Measurements from ENCODE around the gene COX6B2.

The COX6B2 gene

GRCh38 chr19:55321466-55322137, 32.9 kb downstream of the COX6B2 start:
- no peak for DNase-seq (ENCODE audit: low read depth, low spot score)
- no peak overlapping the region for H3K4me3 ChIP-seq (ENCODE audit: low read length)

DNA sequence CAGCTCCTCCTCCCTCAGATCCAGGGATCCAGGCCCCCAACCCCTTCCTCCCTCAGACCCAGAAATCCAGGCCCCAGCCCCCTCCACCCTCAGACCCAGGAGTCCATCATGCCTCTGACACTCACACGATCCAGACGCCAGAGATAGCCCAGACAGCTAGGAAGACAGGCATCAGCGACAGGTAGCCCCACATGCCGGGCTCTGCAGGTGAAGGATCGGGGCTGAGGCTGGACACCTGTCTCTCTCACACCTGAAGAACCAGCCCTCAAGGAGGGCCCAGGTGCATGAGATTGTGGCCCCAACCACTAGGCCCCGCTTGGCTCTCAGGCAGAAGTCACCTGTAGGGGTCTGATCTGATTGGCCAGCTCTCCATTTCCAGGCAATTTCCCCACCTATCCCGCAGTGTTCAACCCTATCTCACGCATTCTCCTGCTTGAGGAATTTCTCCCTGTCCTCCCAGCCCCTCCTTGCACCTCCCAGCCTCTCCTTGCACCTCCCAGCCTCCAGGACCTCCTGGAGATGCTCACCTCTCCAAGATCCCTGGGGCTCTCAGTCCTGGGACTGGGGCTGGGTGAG, 33.6 kb downstream of the COX6B2 start:
- no peak for DNase-seq (ENCODE audit: low read depth, low spot score)
- no peak overlapping the region for H3K4me3 ChIP-seq (ENCODE audit: low read length)

- no peak for DNase-seq (ENCODE audit: low read depth, low spot score)
- H3K4me3 ChIP-seq (ENCODE audit: low read length), result no peak overlapping the region
Observed at GRCh38 chr19:55319785-55320184, 34.7 kb downstream of the COX6B2 start.

DNA sequence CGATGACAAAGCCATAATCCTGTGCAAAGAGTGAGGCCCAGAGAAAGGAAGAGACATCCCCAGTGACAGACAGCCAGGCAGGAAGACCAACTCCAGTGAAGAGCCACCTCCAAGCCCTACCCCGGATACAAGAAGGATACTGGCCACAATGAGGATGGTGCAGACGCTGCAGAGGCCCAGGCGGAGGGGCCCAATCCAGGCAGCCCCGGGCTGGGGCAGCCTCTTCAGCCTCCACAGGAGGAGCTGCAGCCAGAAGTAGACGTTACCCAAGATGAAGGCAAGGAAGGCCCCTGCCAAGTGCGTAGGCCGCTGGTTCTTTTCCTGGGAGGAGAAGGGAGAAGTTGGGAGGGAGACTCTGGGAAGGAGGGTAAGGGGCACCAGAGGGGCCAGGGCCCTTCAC, 37.9 kb downstream of the COX6B2 start:
- no peak for DNase-seq (ENCODE audit: low read depth, low spot score)
- H3K4me3 ChIP-seq (ENCODE audit: low read length), result no peak overlapping the region

- no peak overlapping the region for H3K4me3 ChIP-seq (ENCODE audit: low read length)
- DNase-seq (ENCODE audit: low read depth, low spot score), result no peak
Observed at GRCh38 chr19:55315956-55316525, 38.5 kb downstream of the COX6B2 start.

DNA sequence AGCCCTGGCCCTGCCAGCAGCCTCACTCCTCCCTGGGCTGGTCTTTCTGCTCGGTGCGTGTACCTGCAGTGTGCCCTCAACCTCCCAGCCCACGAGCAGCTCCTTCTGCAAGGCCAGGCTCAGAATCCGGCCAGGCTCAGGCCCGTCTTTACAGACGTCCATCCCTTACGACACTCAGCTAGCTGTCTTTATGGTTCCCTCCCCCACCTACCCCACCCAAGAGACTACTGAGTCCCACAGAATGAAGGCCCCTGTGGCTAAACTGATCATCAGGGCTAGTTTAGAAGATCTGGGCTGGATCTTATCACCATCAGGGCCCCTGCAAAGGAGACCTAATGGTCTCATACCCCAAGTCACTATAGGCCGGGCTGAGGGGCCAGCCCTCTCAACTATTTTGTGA, 40.1 kb downstream of the COX6B2 start:
- DNase-seq (ENCODE audit: low read depth, low spot score), result no peak
- no peak overlapping the region for H3K4me3 ChIP-seq (ENCODE audit: low read length)

DNA sequence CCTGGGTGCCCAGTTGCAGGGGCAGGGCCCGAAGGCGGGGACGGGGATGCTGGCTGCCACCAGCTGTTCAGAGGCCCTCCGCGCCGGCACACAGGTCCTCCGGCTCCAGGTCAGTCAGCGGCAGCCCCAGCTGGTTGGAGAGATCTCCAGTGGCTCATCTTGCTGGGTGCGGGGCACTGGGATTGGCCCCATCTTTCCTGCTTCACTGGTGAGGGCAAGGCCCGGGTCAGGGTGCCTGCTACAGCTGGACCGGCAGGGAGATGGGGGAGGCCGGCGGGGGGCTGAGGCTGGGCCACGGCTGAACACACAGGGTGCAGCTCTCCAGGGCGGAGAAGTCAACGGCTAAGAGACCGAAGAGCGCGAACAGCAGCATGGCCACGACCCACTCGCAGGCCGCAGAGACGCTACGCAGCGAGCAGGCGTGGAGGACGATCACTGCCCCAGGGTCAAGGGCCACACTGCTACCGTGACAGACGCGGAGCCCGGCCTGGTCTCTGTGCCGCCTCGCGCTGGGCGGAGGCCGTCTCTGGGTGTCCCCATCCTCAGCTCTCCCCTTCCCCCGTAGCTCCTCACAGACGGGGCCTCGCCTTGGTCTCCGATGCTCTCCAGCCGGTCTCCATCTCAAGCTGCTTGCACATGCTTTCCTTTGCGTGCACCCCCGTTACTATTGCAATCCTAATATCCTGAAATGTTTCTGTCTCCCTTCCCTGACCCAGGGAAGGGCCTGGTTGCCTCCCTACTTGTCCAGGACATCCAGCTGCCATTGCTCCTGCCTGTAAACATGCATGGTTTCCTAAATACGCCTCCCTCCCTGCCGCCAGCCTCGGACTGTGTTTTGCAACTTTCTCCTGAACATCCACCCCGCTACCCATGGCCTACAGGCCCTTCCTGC, 41.7 kb downstream of the COX6B2 start:
- no peak for DNase-seq (ENCODE audit: low read depth, low spot score)
- no peak overlapping the region for H3K4me3 ChIP-seq (ENCODE audit: low read length)

DNA sequence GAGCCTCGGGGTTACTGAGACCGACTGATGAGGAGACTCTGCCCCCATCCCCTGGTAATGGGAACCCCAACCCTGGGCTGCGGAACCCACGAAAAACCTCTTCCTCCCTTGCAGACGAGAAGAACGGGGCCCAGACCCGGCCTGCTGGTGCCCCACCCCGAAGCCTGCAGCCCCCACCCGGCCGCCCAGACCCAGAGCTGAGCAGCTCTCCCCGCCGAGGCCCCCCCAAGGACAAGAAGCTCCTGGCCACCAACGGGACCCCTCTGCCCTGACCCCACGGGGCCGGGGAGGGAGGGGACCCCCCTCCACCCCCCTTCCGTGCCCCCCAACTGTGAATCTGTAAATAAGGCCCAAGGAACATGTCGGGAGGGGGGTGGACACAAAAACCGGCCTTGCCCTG, 42.7 kb downstream of the COX6B2 start:
- DNase-seq (ENCODE audit: low read depth, low spot score), result no peak
- no peak overlapping the region for H3K4me3 ChIP-seq (ENCODE audit: low read length)

- no peak for DNase-seq (ENCODE audit: low read depth, low spot score)
- no peak overlapping the region for H3K4me3 ChIP-seq (ENCODE audit: low read length)
Observed at GRCh38 chr19:55311397-55311796, 43.1 kb downstream of the COX6B2 start.

DNA sequence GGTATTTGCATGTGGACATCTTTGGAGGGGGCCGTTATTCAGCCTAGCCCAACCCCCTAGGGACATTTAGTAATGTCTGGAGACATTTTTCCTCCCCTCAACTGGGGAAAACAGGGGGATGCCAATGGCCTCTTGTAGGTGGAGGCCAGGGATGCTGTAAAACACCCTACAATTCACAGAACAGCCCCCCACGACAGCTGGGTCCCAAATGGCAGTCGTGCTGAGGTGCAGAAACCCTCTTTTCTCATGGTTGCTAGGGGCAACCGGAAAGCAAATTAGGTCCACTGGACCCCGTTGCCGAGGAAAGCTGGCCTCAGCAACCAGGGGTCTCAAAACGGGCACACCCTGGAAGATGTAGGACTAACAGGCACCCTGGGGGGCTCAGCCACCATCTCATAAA, 44.0 kb downstream of the COX6B2 start:
- no peak for DNase-seq (ENCODE audit: low read depth, low spot score)
- no peak overlapping the region for H3K4me3 ChIP-seq (ENCODE audit: low read length)

GRCh38 chr19:55309448-55309847, 45.1 kb downstream of the COX6B2 start:
- no peak overlapping the region for H3K4me3 ChIP-seq (ENCODE audit: low read length)

GRCh38 chr19:55308281-55308680, 46.2 kb downstream of the COX6B2 start:
- H3K4me3 ChIP-seq (ENCODE audit: low read length), result no peak overlapping the region
- no peak for DNase-seq (ENCODE audit: low read depth, low spot score)

More at GRCh38 chr19:55309448-55309847, 45.1 kb downstream of the COX6B2 start:
- no peak for DNase-seq (ENCODE audit: low read depth, low spot score)

DNA sequence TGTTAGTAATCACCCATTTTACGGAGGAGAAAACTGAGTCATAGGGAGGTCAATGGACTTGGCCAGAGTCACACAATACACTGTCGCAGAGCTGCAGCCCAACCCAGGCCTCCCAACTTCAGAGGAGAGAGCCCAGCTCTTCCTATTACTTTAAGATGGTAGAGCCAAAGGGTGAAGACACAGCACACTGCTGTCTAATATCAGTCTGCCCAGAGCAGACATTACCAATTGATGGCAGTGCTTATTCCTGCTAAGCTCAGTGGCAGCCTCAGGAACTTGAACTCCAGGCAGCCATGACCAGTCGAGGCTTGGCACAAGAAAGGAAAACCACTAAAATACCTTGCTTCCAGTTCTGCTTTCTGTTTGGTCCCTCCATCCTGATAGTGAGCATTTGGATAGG, 47.8 kb downstream of the COX6B2 start:
- no peak for DNase-seq (ENCODE audit: low read depth, low spot score)
- H3K4me3 ChIP-seq (ENCODE audit: low read length), result no peak overlapping the region

DNA sequence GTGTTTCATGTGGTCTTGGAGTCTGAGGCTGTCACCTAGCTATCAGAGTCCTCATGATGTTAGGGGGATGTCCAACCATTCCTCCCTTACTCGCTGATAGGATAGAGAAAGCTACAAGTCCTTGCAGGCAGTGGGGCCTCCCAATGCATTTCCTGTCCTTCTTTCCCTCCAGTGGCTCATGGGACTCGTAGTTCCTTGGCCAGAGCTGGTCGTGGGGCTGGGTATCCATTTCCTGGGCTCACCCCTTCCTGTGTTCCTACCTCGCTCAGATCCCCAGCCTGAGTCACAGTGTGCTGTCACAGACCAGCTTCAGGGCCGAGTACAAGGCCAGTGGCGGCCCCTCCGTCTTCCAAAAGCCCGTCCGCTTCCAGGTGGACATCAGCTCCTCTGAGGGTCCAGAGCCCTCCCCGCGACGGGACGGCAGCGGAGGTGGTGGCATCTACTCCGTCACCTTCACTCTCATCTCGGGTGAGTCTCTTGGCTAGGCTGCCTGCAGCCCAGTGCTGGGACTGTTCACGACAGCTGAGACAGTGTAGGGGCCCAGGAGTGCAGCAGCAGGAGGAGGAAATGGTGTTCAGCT, 48.4 kb downstream of the COX6B2 start:
- no peak overlapping the region for H3K4me3 ChIP-seq (ENCODE audit: low read length)
- DNase-seq (ENCODE audit: low read depth, low spot score), result no peak

DNA sequence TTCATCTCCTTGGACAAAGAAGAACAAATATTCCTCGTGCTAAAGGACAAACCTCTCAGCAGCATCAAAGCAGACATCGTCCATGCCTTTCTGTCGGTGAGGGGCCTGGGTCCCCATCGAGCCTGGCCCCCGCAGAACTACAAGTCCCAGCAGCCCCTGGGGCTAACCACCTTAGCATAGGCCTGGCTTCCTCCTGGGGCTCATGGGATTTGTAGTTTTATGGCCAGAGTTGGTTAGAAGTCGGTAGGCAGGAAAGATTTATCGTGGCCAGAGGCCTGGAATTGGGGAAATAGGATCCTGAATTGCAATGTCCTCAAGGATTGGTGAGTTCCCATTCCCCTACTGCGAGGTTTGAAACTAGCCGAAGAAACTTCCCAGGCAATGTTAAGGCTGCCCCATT, 49.0 kb downstream of the COX6B2 start:
- peak; percentile 34 for DNase-seq (ENCODE audit: low read depth, low spot score)
- H3K4me3 ChIP-seq (ENCODE audit: low read length), result no peak overlapping the region

DNA sequence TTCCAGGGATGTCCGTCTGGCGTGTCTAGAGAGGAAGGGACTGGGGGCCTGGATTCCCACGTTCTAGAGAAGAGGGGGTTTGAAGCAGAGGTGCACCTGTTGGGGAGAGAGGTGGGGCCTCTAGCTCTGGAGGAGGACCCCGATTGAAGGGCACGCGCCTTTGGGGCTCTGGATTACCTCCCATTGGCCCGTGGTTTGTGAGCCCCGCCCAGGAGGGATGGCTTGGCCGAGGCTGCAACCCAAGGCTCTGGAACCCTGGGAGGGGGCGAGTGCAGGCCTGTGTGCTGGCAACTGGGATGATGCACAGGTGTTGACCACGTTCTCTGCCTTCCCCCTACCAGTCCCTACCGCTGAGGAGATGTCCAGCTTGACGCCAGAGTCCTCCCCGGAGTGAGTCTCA, 49.5 kb downstream of the COX6B2 start:
- no peak overlapping the region for H3K4me3 ChIP-seq (ENCODE audit: low read length)
- no peak for DNase-seq (ENCODE audit: low read depth, low spot score)

GRCh38 chr19:55304279-55304978, 50.1 kb downstream of the COX6B2 start:
- DNase-seq (ENCODE audit: low read depth, low spot score), result no peak
- H3K4me3 ChIP-seq (ENCODE audit: low read length), result no peak overlapping the region

DNA sequence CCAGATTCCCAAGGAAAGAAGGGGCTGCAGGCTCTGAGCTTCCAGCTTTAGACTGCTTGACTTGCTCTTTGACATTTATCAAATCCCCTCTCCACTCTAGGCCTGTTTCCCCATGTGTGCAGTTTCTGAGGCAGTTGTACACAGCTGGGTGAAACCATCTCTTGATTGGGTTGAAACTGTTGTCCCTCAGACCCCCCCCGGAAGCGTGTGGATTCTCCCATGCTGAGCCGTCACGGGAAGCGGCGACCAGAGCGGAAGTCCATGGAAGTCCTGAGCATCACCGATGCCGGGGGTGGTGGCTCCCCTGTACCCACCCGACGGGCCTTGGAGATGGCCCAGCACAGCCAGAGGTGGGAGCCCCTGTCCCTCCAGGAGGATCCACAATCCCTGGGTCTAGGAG, 51.0 kb downstream of the COX6B2 start:
- H3K4me3 ChIP-seq (ENCODE audit: low read length), result no peak overlapping the region
- DNase-seq (ENCODE audit: low read depth, low spot score), result no peak

- peak overlapping the region; percentile 44 for H3K4me3 ChIP-seq (ENCODE audit: low read length)
- DNase-seq (ENCODE audit: low read depth, low spot score), result no peak
Observed at GRCh38 chr19:55302318-55302703, 52.2 kb downstream of the COX6B2 start.
